ENCODE measurements around the gene DPF3.
A peak's percentile ranks its signal among the peaks of the same experiment; 100 is the strongest.

Gene DPF3

DNA sequence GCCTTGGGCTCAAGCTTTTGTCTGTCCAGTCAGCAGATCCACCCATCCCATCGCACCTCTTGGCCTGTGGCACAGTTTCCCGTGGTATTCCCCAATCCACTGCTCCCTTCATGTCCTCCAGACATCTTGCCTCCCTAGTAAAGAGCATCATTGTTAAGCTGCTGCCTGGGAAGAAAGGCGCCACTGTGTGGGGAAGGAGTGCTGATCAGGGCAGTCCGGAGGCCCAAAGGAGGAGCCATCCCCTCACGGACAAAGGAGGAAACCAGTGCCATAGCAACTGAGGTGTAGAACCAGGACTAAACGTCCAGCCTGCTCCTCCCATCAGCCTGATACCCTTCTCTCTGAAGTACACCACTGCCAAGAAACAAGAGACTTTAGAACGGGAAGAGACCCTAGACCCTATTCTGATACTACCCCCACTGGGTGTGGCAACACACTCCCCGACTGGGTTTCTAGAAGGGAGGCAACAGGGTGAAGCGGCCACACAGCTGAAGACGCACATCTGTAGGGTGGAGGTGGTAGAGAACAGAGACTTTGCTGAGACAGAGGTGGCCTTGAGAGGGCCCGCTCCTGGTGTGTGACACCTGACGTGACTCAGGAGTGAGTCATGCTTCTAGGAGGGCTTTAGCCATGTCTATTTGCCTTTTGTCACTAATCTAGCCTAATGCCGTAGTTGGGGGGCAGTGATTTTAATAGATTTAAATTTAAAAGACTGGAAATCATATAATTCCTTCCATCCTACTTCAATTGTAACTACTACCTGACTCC lies 185.0 kb downstream of the DPF3 start:
- no peak for DNase-seq

DNA sequence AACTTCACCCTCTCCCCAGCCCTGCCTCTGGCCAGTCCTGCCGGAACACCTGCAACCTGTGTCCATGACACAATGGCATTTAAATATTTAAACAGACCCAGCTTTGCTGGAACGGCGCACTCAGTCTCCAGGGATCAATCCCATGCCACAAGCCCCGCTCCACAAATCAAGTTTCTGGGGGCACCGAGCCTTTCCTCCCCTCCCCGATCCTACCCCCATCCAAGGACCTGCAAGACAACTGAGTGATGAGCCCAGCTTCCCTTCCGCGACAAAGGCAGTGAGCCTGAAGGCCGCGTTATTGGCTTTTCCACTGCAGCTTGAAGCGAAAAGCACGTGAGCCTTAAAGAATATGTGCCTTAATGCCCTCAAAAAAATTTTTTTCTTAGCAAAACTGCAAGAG lies 185.7 kb downstream of the DPF3 start:
- DNase-seq: no peak

DNA sequence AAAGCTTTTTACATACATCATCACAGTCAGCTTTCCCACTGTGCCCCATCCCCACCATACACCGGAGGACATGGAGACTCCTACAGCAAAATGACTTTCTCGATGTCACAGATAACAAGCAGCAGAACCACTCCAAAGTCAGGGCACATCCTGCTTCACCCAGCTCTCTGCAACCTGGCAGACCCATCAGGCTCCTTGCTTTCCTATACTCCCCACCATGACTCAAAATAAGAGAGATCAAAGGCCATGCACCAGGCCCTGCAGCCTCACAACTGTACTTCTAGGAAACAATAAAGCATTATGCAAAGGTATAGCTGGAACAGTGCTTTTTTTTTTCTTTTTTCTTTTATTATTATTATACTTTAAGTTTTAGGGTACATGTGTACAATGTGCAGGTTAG lies 187.4 kb downstream of the DPF3 start:
- no peak for DNase-seq

DNA sequence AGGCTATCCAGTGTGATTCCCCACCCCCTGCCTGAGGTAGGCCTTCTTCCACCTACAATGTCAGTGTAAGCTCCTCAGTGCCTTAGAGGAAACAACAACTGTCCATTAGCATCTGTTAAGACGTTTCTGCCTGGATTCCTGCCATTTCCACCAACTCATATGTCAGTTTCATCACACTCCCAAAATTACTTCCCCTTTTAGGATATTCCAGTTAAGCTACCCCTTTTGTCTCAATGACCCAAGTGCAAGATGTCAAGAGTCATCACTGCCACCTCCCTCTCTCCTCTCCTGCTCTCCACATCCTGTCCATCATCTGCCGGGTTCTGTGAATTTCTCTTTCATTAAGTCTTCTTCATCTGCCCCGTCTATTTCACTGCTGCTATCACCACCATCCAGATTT lies 189.4 kb downstream of the DPF3 start:
- no peak for DNase-seq

DNA sequence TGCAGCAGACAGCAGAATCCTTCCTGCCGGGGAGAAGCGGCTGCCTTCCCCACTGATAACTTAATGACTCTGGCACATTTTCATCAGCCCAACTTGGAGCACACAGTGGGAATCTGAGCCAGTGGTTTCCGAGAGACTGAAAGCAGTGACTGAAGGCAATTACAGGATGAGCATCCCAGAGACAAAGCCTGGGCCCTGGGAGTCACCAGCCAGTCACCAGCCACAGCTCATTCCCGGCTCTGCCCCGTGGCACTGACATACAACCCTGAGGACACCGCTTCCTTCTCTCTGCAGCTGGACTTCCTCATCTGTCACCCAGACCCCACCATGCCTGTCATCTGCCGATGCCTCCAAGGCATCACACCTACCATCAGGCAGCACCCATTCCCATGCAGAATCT lies 192.3 kb downstream of the DPF3 start:
- DNase-seq: no peak

DNA sequence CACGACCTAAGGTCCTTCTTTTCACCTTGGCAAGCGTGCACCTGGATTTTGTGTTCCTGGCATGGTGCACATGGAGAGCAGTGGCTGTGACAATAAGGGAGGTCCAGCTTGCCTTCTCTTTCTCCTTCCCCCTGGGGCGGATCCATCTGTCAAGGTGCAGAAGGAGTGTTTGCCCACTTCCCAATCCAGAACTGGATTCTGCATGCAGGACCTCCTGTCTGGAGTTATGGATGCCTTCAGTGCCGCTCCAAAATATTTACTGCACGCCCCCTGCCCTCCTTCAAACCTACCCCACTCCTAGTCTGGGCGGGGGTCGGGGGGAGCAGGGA lies 192.7 kb downstream of the DPF3 start:
- DNase-seq: no peak

DNA sequence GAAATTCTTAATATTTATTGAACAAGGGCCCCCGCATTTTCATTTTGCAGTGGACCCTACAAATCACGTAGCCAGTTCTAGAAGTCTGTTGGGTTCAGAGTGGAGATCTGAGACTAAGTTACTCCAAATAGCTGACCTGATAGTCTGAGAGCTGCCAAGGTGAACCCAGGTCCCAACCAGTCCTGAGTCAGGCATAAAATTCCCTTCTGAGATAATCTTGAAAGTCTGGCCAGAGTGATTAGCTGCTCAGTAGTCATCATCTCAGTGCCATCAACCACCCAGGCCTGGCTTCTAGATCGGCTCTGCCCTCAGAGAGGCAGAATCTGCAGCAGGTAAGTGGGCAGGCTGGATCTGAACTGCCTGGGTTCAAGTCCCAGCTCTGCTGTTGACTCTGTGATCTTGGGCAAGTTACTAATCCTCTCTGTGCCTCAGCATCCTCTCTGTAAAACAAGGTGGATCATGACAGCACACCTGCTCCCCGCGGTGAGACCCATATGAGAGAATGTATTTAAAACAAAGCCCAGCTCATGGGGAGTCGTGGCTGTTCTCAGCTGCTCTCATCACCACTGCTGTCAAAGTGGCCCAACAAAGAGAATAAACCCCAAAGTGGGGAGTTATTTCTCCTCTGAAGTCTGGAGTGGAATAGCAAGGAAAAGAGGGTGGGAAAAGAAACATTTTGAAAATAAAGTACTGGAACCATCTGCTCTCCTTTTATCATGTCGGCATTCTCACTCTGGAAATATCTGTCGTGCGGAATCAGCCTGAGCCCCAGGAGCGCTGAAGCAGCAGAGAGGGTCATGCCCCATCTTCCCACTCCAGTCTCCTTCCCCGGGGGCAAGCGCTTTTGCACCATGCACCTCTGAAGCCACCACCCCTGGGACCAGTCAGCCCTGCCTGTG lies 193.3 kb downstream of the DPF3 start:
- no peak for DNase-seq

DNA sequence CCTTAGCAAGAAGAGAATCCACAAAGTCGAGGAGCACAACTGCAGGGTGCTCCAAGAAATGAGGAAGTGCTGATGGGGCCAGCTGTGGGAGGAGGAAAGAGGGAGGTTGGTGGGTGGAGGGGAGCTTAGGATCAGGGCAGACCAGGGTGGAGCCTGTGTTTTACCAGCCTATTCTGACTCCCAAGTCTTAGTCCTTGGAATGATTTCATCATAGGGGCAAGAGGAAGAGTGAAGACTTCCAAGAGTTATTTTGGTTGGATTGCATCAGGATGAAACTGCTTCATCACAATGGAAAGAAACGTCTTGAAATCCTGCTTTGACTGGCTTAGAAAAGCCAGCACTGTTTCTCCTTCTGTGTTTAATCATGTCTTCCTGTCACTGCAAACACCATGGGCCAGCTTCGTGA lies 194.0 kb downstream of the DPF3 start:
- peak; percentile 35 for DNase-seq

DNA sequence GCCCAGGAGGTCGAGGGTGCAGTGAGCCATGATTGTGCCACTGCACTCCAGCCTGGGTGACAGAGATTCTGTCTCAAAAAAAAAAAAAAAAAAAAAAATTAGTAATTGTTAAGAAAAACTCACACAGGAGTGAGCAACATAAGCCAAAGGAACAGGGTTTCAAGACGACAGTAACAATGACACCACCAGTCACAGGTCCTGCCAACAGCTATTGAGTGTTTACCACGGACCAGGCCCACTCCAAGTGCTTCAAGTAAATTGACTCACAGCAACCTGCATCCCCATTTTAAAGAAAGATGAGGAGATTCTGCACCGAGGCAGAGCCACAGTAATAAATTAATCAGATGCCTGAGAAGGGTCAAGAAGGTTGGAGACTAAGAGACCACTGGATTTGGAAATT lies 194.5 kb downstream of the DPF3 start:
- DNase-seq: no peak

DNA sequence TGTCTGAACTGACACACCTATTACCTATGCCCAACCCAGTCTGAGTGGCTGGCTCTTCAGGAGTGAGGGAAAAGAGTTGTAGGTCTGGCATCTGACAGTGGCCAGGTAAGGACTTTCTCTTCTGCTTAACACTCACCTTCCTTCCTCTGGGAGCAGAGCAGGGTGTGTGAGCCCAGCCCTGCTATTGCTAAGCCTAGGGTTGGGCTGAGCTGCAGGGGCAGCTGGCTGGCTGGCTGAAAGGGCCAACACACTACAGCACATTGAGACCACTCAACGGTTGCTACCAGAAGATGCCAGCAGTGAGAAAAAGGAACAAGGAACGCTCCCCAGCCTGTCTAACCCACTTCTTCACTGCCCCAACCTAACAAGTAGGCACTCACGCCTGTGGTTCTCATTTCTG lies 201.2 kb downstream of the DPF3 start:
- no peak for DNase-seq

DNA sequence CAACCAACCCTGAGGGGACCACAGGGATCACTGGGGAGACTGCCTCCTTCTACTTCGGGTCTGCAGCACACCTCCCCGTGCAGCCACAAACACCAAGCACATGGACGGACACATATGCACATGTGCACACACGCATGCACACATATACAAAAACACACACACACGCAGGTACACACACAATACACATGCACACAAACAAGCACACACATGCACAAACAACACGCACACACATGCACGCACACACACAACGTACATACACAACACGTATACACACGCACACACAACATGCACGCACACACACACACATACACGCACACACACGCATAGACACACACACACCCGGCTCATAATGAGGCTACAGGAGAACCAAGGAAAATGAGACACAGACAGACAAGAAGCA lies 203.6 kb downstream of the DPF3 start:
- DNase-seq: no peak

DNA sequence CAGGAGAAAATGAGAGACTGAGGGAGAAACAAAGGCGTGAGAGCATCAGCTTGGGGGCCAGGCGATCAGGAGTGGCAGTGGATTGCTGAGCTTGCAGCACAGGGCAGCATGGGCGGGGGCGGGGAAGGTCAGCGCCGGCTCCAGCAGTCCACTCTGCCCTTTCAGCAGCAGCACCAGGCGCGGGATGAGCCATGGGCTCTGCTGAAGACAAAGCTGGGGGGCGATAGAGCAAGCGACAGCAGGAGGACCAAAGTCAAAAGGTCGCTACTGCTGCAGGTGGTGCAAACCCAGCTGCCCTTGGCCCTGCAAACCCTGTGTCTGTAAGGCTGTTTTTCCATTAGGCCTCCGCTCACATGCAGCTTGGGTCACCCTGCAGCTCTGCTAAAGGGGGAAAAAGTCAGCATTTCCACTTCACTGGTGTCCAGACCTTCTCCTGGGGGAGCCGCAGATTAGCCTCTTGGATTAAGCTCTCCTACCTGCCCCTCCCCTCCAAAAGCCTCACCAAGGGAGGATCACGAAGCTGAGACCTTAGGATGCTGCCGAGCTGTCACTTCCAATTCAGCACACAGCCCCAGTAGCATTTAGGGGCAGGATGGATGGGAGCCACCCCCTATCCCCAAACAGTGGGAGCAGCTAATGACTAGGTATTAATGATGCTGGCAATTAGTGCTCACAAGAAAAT lies 204.8 kb downstream of the DPF3 start:
- DNase-seq: no peak

DNA sequence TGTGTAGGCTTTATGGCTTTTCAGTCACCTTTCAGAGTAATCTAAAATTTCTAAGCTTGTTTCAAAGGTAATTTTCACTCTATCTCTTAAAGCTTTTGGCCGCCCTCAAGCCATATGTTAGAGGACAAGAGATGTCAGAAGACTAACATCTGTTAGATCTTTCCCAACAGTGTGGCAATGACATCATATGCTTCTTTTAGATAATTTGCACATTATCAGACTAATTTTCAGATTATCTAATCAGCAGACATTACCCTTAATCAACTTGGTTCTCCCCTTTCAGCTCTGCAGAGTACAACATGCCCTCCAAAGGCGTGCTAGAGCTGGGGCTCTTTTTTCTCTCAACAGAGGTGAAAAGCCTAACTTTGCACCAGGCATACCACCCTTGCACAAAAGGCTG lies 207.1 kb downstream of the DPF3 start:
- DNase-seq: no peak

DNA sequence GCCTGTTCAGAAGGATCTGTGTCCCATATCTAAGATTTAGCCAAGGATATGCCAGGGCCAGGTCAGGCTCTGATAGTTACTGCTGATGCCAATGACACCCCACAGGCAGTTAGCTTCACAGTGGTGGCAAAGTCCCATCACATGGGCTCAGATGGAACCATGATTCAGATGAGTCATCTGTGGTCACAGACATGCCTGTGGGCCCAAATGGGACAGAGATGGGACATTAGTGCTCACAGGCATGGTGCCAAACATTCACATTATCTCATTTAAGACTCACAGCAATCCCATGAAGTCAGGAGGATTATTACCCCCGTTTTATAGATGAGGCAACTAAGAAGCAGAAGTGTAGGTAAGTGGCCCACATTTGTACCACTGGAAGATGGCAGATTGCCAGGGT lies 207.8 kb downstream of the DPF3 start:
- DNase-seq: no peak

DNA sequence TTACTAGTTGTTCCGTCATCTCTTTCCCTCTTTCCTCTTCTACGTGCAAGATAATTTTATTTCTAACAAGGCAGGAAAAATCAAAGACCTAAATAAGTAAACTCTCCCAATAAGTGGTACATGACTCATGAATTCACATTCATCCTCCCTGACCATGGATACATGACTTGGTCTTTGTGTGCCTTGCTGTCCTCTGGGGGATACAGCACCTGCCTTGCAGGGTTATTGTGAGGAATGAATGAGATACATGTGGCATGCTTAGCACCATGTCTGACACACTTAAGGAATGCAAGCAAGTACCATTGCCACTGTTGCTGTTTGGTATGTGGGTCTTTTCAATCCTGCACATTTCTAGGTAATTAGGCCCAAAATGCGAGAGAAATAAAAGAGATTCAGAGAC lies 208.4 kb downstream of the DPF3 start:
- DNase-seq: no peak

DNA sequence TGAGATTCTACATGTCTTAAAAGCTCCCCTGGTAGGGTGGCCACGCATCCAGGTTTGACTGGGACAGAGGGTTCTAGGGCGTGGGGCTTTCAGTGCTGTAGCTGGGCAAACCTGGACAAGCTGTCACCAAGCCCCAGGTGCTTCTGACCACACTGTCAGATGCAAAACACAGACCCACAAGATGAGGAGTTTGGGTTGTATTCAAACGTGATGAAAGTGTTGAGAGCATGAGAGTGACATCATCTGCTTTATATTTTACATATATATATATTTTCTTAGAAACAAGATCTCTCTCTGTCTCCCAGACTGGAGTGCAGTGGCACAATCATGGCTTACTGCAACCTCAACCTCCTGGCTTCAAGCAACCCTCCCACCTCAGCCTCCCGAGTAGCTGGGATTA lies 210.1 kb downstream of the DPF3 start:
- no peak for DNase-seq

DNA sequence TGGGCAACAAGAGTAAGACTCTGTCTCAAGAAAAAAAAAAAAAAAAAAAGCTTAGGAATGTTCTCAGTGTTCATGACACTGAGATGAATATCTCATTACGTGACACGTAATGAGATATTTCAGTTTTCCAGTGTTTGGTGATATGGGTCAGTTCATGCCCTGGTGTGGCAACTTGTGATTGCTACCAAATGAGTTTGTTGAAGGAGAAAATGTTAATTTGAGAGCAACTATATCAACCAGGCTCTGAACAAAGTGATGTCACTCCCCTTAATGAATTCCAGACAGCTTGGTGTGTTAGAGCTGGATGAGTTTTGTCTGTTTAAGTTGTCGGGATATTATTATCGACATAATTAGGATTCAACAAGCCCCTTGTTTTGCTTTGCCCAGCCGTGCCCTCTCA lies 211.7 kb downstream of the DPF3 start:
- no peak for DNase-seq

DNA sequence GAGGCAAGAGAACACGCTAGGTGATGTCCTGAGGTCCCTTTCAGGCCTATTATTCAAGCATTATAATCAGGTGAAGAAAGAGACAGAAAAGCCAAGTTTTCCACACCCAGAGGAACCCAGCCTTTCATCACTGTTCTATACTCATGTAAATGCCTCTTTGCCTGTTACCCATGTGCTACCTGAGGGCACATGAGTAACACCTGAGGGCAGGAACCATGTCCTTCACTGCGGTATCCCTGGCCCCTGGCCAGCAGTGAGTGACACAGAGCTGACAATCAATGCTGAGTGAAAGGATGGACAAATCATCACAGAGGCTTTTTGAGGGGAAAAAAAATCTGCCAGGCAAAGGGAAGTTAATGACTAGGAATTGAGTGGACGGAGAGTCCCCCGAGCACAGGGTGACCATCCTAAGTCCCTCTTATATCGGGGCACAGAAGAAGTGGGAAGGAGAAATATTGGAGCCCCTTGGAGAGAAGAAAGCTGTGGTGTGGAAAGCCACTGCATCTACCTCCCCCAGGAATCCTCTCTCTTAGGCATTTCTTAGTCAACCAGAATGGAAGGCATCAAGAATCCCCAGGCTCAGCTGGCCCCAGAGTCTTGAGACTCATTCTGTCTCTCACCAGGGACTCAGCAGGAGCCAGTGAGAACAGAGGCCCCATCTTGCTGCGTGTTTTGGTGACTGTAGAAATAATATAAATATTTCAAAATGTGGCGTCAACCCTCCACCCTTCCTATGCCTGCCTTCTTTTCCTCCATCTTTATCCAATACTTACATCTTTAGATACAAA lies 212.9 kb downstream of the DPF3 start:
- no peak for DNase-seq

DNA sequence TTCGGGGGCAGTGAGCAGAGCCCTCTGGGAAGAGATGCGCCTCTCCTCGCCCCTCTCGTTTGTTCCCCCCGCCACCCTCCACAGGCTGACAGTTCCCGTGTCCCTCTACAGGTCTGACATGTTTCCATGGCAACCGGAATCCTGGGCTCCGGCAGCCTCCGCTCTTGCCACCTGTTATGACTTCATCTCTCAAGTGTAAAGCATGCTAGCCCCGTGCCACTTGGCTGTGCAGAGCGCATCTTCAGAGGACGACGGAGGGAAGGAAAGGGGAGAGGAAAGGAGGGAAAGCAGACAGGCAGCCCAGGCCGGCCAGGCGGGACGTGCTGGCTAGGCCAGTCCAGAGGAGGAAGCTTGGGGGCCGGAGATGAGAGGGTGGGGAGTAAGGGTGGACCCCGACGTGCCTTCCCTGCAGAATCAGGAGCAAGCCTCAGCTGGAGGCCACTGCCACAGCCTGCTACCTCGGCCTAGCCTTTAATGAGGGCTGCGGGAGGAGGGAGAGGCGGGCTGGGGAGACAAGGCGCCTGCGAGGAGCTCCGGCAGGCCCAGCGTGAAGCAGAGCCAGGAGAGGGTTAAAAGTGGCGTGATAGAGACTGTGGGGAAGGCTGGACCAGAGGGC lies 214.3 kb downstream of the DPF3 start:
- no peak for DNase-seq

DNA sequence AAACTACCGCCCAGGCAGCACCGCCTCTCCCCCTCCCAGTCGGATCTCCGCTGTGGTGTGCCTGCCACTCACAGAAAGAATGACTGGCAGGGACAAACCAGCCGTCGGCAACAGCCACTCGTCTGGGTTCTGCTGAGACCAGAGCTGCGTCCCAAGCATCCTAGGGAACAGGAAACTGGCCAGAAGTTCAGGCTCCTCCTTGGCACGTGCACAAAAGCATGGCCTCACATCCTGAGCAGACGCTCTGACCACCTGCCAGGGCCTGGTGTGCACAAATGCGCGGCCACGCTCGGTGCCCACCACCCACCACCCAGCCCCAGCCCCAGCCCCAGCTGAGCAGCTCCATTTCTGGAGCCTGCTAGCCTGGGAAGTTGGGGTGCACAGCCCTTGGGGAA lies 214.8 kb downstream of the DPF3 start:
- DNase-seq: no peak

DNA sequence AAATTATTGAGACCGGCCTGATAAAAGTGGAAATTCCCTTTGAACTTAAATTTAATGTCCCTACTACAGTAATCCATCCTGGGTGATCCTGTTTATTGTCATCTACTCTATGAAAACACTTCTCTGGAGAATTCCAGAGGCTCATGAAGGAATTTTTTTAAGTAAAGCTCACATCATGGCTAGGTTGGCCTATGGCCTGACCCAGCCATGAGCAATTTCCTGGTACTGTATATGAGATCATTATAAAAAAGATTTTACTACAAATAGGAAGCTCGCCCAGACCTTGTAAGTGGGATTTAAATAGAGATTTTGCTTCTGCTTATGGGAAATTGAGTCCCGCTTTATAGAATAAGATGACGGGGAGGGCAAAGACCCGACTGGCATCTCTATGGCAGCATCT lies 215.5 kb downstream of the DPF3 start:
- no peak for DNase-seq

DNA sequence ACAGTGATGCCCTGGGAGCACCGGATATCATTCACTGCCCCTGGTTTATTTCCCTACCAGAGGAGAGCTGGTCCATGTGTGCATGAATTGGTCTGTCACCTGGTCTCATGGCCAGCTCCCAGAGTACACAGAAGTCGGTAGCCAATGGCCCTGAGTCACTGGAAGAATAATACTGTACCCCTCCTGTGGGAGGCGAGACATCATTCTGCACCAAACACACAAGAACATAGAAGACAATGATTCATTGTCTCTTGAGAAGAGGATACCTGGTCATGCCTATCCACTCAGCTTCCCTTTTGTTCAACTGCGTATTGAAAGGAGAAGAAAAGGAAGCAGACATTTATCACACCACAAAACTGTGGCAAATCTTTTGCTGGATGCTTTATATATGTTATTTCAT lies 216.2 kb downstream of the DPF3 start:
- DNase-seq: no peak

DNA sequence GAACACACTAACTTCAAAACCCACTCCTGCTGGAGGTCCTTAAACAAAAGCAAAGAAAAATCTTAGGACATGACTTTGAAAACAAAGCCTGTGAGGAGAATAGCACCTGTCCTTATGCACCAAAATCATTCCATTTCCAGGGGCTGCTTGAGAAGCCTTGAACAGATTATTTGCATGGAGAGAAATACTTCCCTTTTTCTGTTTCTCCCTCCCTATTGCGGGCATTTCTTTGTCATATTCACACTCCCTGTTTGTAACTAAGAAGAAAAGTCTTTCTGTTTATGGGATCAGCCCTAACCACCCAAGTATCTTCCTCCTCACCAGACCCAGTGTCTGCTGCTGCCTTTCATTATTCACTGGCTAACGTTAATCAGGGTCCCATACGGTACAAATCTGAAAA lies 218.8 kb downstream of the DPF3 start:
- DNase-seq: no peak

All from SIG-M5 (cell line).